NCI-H2029 (cell line): Measurements from ENCODE around the gene VPS54.
"Not testable (repeated sequence)": the region's sequence is repeated elsewhere in the genome, so short reads cannot be mapped to it uniquely, and the experiment has no call there.

Experiments
- DNase-seq: peaks from one replicate; lab custom pipeline; 2025; lab: John Stamatoyannopoulos, UW

VPS54 gene

DNA sequence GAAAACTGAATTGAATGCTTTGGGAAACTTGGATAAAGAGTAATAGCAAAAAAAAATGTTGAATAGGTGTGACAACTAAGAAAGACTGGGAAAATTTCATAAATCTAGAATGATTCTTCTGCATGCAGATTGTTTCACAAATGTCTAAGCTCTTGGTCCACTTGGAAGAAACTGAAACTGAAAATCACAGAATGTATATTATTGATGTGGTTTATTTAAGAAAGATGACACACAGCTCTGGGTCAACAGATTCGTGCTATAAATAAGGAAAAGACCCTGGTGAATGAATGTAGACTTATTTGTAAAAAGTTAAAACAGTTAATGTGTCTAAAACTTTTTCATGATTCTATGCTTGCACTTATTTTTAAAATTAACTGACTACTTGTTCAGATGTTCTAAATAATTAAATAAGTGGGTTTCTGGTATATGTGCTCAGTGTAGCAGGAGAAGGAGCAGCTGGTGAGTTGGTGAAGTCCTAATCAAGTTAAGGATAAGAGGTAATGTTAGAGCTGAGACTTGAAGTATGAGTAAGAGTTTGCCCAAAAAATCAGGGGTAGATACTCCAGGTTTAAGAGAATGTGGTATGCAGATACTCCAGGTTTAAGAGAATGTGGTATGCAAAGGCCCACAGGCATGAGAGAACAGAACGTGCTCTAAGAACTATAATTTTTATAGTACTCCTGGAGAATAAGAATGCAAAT, 153.1 kb downstream of the VPS54 start:
- no peak for DNase-seq

DNA sequence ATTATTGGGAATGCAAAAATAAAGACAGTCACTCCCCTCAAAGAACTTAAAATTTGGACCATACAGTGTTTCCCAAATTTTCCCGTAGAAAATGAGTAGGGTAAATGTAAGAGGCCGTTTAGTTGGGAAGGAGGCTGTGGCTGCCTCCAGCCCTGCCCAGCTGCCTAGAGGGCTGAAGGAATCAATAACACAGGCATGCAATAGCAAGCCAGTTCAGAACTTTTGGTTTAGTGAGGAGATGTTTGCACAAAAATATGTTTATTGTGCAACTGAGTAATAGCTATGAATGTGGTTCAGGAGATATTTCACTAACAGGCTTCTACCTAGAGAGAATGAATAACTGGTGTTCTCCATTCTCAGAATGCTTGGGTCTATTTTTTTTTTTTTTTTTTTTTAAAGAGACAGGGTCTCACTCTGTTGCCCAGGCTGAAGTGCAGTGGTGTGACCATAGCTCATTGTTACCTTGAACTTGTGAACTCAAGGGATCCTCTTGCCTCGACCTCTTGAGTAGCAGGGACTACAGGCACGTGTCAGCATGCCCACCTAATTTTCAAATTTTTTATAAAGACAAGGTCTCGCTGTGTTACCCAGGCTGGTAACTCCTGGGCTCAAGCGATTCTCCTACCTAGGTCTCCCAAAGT, 153.9 kb downstream of the VPS54 start:
- no peak for DNase-seq

DNA sequence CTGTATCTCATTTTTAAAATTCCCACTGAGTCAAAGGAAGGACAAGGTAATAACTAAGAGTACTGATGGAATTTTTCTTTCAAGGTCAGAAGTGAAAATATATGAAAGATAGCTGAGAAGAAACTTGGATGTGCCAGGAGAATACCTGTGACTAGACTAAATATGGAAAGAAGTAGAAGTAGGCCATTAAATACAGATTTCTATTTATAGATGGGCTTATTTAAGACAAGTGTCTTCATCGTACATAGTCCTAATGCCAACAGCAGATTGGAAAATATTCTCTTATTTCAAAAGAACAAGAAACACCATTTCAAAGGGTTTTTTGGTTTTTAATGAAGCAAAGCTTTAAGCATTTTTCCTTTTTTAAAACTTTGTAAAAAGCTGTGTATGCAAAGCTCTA, 155.5 kb downstream of the VPS54 start:
- DNase-seq = no peak

DNA sequence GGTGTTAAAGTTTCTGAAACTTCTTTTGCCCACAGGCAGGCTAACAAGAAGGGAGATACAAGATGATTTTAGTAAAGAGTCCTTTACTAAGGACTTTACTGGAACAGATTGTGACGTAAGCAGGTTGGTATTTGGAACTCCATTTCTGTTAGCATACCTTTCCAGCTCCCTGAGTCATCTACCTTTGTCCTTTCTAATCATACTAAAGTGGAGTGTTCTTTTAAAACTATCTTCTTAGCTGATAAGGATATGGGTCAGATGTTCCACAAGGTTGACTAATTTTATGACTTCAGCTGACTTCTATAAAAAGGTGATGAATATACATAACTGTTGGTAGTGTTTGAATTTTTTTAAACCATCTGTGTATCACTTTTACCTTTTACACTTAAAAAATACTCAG, 156.4 kb downstream of the VPS54 start:
- DNase-seq = no peak

DNA sequence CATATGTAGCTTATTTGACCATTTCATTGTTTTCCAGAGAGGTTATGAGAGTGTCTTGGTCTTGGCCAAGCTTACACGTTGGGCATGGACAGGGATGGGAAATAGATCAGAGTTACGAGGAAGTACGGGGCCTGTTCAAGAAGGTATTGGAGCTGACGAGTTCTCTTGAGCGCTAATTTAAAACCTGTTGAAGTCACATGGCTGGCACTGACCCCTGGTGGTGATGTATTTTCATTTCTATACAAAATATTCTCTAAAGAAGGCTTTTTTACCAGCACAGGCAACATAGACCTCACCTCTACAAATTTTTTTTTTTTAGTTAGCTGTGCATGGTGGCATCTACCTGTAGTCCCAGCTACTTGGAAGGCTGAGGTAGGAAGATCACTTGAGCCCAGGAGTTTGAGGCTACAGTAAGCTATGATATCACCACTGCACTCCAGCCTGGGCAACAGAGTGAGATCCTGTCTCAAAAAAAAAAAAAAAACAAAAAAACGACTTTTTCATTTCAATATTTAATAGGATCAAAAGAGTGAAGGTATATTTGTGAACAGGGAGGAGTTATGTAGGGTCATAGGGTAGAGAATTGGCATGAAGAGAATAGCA, 157.9 kb downstream of the VPS54 start:
- no peak for DNase-seq

DNA sequence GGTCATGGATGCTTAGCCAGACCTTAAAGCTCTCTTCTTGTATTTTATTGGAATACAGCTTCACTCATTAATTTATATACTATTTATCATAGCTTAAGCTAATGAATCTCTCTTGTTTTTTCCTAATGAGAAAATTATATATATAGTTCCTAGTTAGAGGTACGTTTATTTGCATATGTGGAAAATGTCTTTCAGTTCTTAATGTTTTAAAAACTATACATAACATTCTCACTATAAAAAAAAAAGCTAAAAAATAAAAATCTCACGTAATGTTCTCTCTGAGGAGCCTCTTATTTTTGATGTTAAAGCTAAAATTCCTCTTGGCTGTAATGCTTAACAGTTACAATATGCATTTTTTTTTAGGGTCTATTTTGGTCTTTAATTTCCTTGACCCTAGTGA, 160.9 kb downstream of the VPS54 start:
- no peak for DNase-seq

DNA sequence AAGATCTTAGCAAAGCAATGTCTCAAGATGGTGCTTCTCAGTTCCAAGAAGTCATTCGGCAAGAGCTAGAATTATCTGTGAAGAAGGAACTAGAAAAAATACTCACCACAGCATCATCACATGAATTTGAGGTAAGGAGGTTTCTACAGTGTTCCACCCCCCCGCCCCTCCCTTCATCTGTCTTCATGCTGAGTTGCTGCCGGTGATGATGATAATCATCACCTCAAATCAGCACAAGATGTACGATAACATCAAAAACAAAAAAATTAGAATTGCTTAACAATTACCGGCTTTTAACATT, 163.0 kb downstream of the VPS54 start:
- DNase-seq = no peak

DNA sequence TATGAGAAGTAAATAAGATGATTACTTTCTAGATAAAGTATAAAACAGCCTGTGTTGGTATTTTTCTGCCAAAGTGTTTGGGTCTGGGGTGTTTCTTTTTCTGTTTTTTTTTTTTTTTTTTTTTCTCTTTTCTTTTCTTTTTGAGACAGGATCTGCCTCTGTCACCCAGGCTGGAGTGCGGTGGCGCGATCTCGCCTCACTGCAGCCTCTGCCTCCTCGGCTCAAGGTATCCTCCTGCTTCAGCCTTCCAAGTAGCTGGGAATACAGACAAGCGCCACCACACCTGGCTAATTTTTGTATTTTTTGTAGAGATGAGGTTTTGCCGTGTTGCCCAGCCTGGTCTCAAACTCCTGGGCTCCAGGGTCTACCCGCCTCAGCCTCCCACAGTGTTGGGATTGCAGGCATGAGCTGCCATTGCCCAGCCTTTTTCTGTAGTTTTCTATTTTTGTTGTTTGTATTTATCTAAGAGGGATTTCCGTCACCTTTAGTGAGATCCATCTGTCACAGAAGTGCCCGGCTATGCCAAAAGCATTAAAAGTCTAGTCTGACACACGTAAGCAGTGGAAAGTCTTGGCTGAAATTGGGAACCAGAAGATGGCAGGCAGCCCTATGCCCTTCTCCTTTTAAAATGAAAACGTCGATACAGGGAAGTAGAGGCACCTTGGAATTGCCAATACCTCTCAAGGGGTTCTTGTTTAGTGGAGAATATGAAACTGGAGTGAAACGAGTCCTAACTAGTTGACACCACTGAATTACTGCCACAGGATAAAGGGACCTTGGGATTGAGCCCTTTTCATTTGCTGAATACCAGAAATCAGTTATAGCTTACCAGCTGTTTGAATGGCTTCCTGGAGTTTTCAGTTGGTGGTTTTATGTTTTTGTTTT, 163.6 kb downstream of the VPS54 start:
- no peak for DNase-seq

DNA sequence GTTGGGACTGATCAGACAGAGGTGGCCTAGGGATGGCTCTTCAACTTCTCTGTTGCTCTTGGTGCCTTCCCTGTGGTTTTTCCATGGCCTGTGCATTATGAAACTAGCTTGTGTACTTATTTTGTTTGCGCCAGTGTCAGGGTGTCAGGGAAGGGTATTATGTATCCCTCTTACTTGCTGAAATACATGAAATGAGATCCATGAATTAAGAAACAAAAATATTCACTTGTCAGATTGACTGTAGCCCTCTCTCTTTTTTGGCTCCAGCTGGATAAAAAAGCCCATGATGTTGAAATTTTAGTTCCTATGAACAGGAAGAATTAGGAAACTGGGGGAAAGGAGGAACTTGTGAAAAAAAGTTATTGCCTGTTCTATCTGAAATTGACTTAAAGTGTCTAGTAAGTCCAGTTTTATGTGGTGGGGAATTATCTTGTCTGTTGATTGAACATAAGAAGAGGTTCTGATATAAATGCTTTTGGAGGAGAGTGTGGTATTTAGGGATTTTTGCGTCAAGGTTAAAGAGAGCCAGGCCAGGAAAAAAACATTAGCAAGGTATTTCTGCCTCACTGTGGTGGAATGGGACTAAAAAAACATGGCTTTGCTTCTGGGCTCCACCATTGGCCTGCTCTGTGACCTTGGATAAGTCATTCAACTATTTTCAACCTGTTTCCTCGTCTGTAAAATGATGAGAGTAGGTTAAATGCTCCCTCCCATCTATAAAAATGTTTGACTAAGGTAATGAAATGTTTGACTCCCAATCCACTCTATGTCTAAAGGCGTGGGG, 165.5 kb downstream of the VPS54 start:
- DNase-seq = no peak

DNA sequence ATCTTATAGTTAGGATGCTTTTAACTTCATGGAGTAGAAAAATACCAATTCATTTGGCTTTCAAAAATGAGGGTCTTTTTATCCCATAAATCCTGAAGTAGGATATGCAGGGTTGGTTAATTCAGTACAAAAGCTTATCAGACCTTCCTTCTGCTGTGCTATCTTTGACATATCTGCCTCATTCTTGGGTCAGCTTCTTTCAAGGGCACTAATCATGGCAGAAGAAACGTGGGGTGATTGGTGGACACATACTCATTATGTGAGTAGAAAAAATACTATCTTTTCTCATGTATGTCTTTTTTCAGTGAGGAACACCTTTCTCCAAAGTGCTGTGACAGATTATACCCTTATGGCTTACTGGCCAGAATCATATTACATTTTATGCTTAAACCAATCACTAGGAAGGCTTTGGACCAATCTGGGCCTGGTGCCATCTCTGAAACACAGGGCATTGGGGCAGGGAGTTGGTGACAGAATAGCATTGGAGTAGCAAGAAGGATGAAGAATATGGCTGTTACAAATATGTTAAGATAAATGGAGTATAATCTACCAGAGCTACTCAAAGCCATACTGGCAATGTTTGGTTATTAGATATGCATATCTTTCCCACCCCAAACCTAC, 167.4 kb downstream of the VPS54 start:
- no peak for DNase-seq

DNA sequence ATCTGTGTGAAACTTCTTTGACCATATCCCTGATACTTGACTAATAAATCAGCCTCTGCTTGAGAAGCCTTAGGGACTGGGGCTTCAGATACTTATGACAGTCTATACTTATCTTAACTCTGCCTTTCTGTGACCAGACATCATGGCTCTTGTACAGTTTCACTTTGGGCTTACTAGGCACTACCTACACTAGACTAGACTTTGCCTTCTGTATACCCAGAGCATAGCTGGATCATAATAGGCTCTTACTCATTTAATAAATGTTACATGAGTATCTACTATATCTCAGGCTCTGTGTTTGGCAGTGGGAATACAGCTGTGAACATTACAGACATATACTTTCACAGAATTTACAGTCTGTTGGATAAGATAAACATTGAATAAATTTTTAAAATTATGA, 168.6 kb downstream of the VPS54 start:
- no peak for DNase-seq

DNA sequence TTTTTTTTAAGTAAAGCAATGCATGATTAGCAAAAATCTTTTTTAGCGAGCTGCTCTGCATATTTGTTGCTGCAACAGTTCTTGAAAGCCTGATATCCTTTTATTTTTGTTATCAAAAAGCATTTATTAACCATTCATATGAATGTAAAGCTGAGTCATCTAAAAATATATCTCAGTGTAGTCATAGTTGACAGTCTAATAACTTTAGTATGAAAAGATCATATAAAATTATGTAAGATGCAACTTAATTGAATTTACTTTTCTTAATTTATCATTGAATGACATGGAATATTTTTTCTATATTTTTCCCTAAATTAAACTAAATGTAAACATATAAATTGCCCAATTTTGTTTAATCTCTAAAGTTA, 169.0 kb downstream of the VPS54 start:
- DNase-seq = no peak

DNA sequence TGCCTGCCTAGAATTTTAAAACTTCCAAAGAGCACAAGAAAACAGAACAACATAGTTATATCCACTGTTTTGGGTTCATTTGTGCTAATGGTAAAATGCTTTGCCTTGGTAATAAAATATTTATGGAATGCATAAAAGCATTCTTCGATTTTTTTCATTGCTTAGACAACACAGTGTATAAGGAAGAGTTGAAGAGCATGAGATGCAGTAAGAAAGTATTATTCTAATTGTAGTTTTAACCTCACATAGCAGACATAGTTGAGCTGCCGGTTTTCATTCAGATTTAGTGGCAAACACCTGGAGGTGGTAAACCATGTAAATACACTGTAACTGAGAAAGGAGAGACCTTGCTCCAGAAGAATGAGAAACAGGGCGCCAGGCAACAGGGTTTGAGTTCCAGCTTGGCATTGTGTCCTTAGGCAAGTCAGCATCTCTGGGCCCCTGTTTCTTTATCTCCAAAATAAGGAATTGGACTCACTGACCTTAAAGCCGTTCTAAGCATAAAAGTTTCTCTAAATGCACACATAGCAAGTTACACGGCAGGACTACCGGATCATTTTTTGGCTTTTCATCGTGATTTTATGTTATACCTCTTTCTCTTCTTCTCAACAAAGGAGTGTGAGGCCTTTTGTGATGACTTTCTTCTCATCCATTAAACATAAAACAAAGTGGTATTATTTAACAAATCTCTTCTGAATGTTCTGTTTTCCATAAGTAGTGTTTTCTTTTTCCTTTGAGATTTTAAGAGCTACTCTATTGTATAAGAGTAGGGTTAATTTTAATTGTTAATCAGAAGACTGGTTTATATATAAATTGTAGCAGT, 169.6 kb downstream of the VPS54 start:
- no peak for DNase-seq

DNA sequence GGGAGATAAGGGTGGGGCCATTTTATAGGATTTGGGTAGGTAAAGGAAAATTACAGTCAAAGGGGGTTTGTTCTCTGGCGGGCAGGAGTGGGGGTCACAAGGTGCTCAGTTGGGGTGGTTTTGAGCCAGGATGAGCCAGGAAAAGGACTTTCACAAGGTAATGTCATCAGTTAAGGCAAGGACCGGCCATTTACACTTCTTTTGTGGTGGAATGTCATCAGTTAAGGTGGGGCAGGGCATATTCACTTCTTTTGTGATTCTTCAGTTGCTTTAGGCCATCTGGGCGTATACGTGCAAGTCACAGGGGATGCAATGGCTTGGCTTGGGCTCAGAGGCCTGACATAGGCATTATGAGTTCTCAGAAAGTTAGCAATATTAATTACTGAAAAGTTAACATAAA, 171.7 kb downstream of the VPS54 start:
- not testable (repeated sequence) for DNase-seq

DNA sequence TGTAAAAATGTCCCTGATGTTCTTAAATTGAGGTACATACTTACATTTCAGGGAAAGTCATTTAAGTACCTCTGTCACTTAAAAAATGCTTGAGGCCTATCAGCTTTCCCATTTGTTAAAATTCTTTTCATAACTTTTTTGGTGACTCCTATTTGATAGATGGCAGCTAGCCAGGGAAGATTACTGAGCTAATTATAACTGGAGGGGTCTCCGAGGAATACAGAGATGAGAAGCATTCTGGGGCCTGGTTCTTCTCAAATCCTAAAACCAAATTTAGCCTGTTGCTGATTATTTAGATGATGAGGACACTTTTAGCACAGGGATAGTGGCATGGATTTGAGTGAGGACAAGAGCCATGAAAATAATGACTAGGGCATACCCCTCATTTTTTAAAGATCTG, 172.7 kb downstream of the VPS54 start:
- no peak for DNase-seq

DNA sequence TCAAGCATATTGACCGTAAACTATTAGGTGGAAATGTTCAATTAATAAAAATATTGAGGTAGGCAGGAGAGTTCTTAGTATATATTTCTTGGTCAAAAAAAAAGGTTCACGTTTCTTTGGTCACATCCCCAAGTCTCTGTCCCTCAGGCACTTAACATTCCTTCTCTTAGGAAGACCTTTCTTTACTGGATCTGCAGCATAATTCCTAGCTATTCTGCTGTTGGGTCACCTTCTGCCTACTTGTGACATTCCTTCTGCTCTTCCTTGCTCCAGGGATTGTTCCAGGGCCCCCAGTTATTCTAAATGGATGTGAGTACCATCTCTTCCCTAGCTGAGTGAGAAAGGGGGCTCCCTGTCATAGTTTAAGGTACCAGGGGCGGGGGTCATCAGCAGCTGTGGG, 173.4 kb downstream of the VPS54 start:
- no peak for DNase-seq

DNA sequence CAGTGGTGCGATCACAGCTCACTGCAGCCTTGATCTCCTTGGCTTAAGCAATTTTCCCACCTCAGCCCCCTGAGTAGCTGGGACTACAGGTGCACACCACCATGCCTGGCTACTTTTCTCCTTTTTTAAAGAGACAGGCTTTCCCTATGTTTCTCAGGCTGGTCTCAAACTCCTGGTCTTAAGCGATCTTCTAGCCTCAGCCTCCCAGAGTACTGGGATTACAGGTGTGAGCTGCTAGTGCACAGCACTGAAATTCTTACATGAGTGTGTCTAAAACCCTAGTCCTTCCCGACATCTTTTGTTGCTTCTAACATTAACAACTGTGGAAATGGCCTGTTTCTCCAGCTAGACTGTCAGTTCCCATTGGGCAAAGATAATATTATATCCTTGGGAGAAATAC, 174.6 kb downstream of the VPS54 start:
- no peak for DNase-seq

DNA sequence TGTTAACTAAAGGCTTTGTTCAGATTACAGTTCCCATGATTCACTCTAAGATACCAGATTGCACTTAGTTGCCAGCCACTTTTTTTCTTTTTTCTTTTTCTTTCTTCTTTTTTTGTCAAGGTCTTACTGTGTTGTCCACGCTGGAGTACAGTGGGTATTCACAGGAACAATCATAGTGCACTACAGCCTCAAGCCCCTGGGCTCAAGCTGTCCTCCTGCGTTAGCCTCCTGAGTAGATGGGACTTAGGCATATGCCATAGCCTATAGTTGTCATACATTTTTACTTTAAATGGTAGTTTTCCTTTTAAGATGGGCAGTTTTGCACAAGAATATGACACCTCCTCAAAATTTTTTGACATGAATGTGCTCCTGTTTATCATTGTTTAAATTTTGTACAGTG, 175.4 kb downstream of the VPS54 start:
- no peak for DNase-seq

DNA sequence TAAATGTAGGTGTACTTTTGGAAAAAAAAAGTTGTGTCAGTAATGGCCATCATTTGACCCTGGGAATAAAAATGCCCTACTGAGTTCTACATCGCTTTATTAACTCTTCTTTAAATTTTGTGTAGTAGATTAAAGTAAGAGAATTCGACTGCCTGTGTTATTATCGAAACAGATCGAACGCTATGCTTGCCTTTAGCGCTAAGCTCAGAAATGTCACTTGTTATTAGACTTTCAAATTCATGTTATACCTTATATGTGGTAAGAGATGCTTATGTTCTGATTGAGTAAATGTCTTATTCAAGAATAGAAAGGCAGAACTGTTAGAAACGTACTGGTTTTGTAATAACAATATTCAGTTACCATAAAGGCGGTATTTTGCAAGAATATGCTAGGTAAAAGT, 176.1 kb downstream of the VPS54 start:
- DNase-seq = no peak

DNA sequence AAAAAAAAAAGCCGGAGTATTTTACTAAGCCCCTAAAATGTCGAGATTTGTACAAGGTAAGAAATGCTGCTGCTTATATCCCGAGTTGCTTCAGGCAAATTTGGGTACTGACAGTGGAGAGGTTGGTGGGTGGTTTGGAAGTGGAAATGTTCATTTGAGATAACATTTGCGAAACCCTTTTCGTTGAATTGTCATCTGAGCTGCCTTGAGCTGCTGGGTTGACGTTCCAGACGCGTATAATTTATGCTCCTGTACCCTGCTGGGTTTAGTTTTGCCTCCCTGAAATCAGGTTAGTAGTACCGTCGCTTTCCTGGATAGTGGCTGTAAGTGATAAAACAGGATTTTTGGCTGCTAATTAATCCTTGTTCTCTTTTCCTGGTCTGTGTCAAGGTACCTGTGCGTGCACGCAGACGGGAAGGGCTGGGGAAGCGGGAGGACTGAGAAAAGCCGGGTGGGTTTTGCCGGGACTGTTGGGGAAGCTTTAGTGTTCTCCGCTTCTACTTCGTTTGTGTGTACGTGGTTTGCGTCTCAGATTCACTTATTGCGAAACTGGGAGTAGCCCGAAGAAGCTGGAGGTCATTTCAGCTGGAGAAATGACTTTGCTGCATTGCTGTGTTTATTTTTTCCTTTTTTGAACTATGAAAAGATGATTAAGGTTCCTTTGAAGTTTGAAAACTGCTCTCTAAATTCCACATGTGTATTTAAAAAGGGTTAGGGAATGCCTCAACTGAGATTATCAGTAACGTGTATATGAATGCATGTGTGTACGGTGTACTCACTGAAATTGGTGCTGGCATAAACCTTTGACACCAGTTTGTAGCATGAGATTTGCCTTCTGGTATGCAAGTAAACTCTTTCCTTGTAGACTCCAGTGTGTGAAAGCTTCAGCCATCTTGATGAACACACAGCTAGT, 176.8 kb downstream of the VPS54 start:
- no peak for DNase-seq
